Activated CD4-positive, alpha-beta memory T cell treated with anti-CD3 and anti-CD28 coated beads for 36 hours (primary cell): ENCODE results near the gene RAD54L. TPM values are rescaled to one million over a fixed set of nuclear protein-coding genes. Genes with fewer than 3 reads are reported as not detected.
"Not testable (repeated sequence)": the region's sequence is repeated elsewhere in the genome, so short reads cannot be mapped to it uniquely, and the experiment has no call there.

Experiments
- CTCF ChIA-PET: fragments of 350-600 bp; sonication (Branson Sonifier 250); formaldehyde crosslinking; loops from one replicate; lab custom pipeline; 2021; ENCODE audit warnings: antibody characterized with exemption, inconsistent platforms; lab: Charles Lee
- POLR2A ChIA-PET: fragments of 350-600 bp; sonication (Branson Sonifier 250); formaldehyde crosslinking; loops from one replicate; lab custom pipeline; 2021; ENCODE audit warnings: antibody characterized with exemption; lab: Charles Lee
- DNase-seq: peaks from one replicate; pipeline ENCODE4 v3.0.0-alpha.2; 2020
- H3K27ac Mint-ChIP-seq: one replicate; pipeline ENCODE4 v1.8.0; 2021; ENCODE audit warnings: mixed read lengths
- H3K27me3 Mint-ChIP-seq: one replicate; pipeline ENCODE4 v1.8.0; 2021; ENCODE audit warnings: mixed read lengths
- H3K36me3 Mint-ChIP-seq: one replicate; pipeline ENCODE4 v1.8.0; 2021; ENCODE audit warnings: mixed read lengths
- H3K4me1 Mint-ChIP-seq: one replicate; pipeline ENCODE4 v1.8.0; 2021; ENCODE audit warnings: low read depth, mixed read lengths
- H3K4me3 Mint-ChIP-seq: one replicate; pipeline ENCODE4 v1.8.0; 2021; ENCODE audit warnings: mild to moderate bottlenecking, mixed read lengths
- H3K9me3 Mint-ChIP-seq: one replicate; pipeline ENCODE4 v1.8.0; 2021; ENCODE audit warnings: mixed read lengths
- intact Hi-C: fragments of 100-400 bp; cut with micrococcal nuclease; formaldehyde crosslinking; loops from one replicate; pipeline ENCODE4 v1.15.1; 2023
- total RNA-seq, 2 experiments: library from RNA; stranded (reverse); gene quantifications; one replicate each; pipeline ENCODE4 v1.2.3, GENCODE V29; 2021

RAD54L gene
- total RNA-seq, 2 experiments from 2014 or later = 64.9 to 65.0 TPM

GRCh38 chr1:46218443-46218842 lies 29.1 kb upstream of the RAD54L start:
- Mint-ChIP-seq H3K27me3 (no peaks in the 10 kb centered on the region), H3K9me3 (no peaks in the 10 kb centered on the region), H3K4me1 (no peaks in the 10 kb centered on the region), H3K27ac (no peak overlapping the region), H3K4me3 (no peak overlapping the region), H3K36me3 (no peaks in the 10 kb centered on the region)
- DNase-seq = no peak
- ChIA-PET POLR2A (no interaction called here), CTCF (interaction anchor here (0.9 to 1.0 kb wide), 2 partner anchors 16 to 23 kb away, joined by 3 read pairs; no protein-coding TSS in a partner anchor)
- intact Hi-C loops = no loop called here

GRCh38 chr1:46219551-46220520 lies 27.7 kb upstream of the RAD54L start:
- ChIA-PET POLR2A (no interaction called here), CTCF (interaction anchor here (0.7 to 1.4 kb wide), 4 partner anchors 18 to 46 kb away, joined by 3 read pairs; no protein-coding TSS in a partner anchor)
- intact Hi-C loops = no loop called here
- Mint-ChIP-seq H3K27ac (no peak overlapping the region), H3K4me3 (no peak overlapping the region), H3K36me3 (no peaks in the 10 kb centered on the region), H3K27me3 (no peaks in the 10 kb centered on the region), H3K9me3 (no peaks in the 10 kb centered on the region), H3K4me1 (no peaks in the 10 kb centered on the region)
- DNase-seq = no peak

- intact Hi-C loops = no loop called here
- Mint-ChIP-seq H3K9me3 (no peaks in the 10 kb centered on the region), H3K4me1 (no peaks in the 10 kb centered on the region), H3K27ac (no peak overlapping the region), H3K27me3 (no peaks in the 10 kb centered on the region), H3K4me3 (no peak overlapping the region), H3K36me3 (no peaks in the 10 kb centered on the region)
- no peak for DNase-seq
- ChIA-PET CTCF (interaction anchor here (0.7 to 1.7 kb wide), 4 partner anchors 24 to 47 kb away, joined by 3 to 4 read pairs (median 3); no protein-coding TSS in a partner anchor), POLR2A (no interaction called here)
Measured at GRCh38 chr1:46220808-46221207, 26.8 kb upstream of the RAD54L start.

GRCh38 chr1:46221749-46222148 lies 25.8 kb upstream of the RAD54L start:
- CTCF ChIA-PET = interaction anchor here (0.8 to 2.9 kb wide), 5 partner anchors 17 to 181 kb away, joined by 3 to 20 read pairs (median 3); partner anchors contain the start of gene POMGNT1
- POLR2A ChIA-PET = no interaction called here
- no peaks in the 10 kb centered on the region for H3K9me3 Mint-ChIP-seq
- H3K4me1 Mint-ChIP-seq = no peaks in the 10 kb centered on the region
- no peak overlapping the region for H3K4me3 Mint-ChIP-seq
- DNase-seq = no peak
- intact Hi-C loops = loop anchor here (2.0 kb wide), 1 partner anchor 37 kb away; no protein-coding TSS in a partner anchor
- no peaks in the 10 kb centered on the region for H3K36me3 Mint-ChIP-seq
- no peak overlapping the region for H3K27ac Mint-ChIP-seq
- no peaks in the 10 kb centered on the region for H3K27me3 Mint-ChIP-seq

- H3K27ac Mint-ChIP-seq, H3K27me3 Mint-ChIP-seq, H3K4me3 Mint-ChIP-seq, H3K4me1 Mint-ChIP-seq, POLR2A ChIA-PET, DNase-seq, H3K36me3 Mint-ChIP-seq, H3K9me3 Mint-ChIP-seq: not testable (repeated sequence)
- intact Hi-C loops = loop anchor here (1.0 to 2.0 kb wide), 5 partner anchors 25 to 186 kb away; partner anchors contain the start of gene POMGNT1
- CTCF ChIA-PET = interaction anchor here (0.7 to 3.3 kb wide), 44 partner anchors 8 to 1130 kb away, joined by 3 to 71 read pairs (median 4); partner anchors contain the start of genes LRRC41, LURAP1, NSUN4 and PIK3R3
Measured at GRCh38 chr1:46223055-46223454, 24.5 kb upstream of the RAD54L start.

- H3K9me3 Mint-ChIP-seq = no peaks in the 10 kb centered on the region
- no peak overlapping the region for H3K27ac Mint-ChIP-seq
- no peaks in the 10 kb centered on the region for H3K27me3 Mint-ChIP-seq
- DNase-seq = peak; percentile 76
- POLR2A ChIA-PET = interaction anchor here (0.6 to 1.1 kb wide), 2 partner anchors 24 to 159 kb away, joined by 3 read pairs; no protein-coding TSS in a partner anchor
- H3K4me1 Mint-ChIP-seq = peaks cover 1% of the 10 kb centered on the region
- CTCF ChIA-PET = interaction anchor here (0.6 to 3.3 kb wide), 54 partner anchors 8 to 1130 kb away, joined by 3 to 71 read pairs (median 4); partner anchors contain the start of genes GPBP1L1, LRRC41, LURAP1 and NSUN4
- H3K36me3 Mint-ChIP-seq = no peaks in the 10 kb centered on the region
- H3K4me3 Mint-ChIP-seq = no peak overlapping the region
- intact Hi-C loops = loop anchor here (1.0 to 2.0 kb wide), 5 partner anchors 25 to 186 kb away; partner anchors contain the start of gene POMGNT1
Measured at GRCh38 chr1:46223472-46223943, 24.1 kb upstream of the RAD54L start.

- peaks cover 3% of the 10 kb centered on the region for H3K4me1 Mint-ChIP-seq
- H3K36me3 Mint-ChIP-seq = no peaks in the 10 kb centered on the region
- ChIA-PET POLR2A (interaction anchor here (1.1 kb wide), 1 partner anchor 27 kb away, joined by 3 read pairs; the partner anchor contains the start of gene POMGNT1), CTCF (interaction anchor here (0.6 to 3.3 kb wide), 8 partner anchors 21 to 581 kb away, joined by 3 to 71 read pairs (median 13); partner anchors contain the start of genes LURAP1 and RAD54L)
- H3K27ac Mint-ChIP-seq = no peak overlapping the region
- intact Hi-C loops = no loop called here
- no peak overlapping the region for H3K4me3 Mint-ChIP-seq
- DNase-seq = no peak
- H3K27me3 Mint-ChIP-seq = no peaks in the 10 kb centered on the region
- no peaks in the 10 kb centered on the region for H3K9me3 Mint-ChIP-seq
Measured at GRCh38 chr1:46224966-46225365, 22.6 kb upstream of the RAD54L start.

GRCh38 chr1:46231231-46231630 lies 16.3 kb upstream of the RAD54L start:
- H3K9me3 Mint-ChIP-seq, H3K27ac Mint-ChIP-seq, DNase-seq, POLR2A ChIA-PET, H3K27me3 Mint-ChIP-seq, H3K36me3 Mint-ChIP-seq, H3K4me3 Mint-ChIP-seq, intact Hi-C loops, H3K4me1 Mint-ChIP-seq: not testable (repeated sequence)
- CTCF ChIA-PET = interaction anchor here (0.6 to 4.8 kb wide), 2 partner anchors 8 to 310 kb away, joined by 3 to 40 read pairs; no protein-coding TSS in a partner anchor

- Mint-ChIP-seq H3K4me1 (no peaks in the 10 kb centered on the region), H3K27ac (no peak overlapping the region)
- intact Hi-C loops = no loop called here
Measured at GRCh38 chr1:46236882-46237281, 10.7 kb upstream of the RAD54L start.

GRCh38 chr1:46238865-46239264 lies 8.7 kb upstream of the RAD54L start:
- intact Hi-C loops, H3K4me3 Mint-ChIP-seq, POLR2A ChIA-PET, H3K36me3 Mint-ChIP-seq, H3K27me3 Mint-ChIP-seq, H3K27ac Mint-ChIP-seq, H3K4me1 Mint-ChIP-seq, DNase-seq, H3K9me3 Mint-ChIP-seq: not testable (repeated sequence)
- CTCF ChIA-PET = interaction anchor here (0.5 to 1.2 kb wide), 2 partner anchors 15 to 17 kb away, joined by 3 read pairs; no protein-coding TSS in a partner anchor

More at GRCh38 chr1:46236882-46237281, 10.7 kb upstream of the RAD54L start:
- POLR2A ChIA-PET = no interaction called here
- no peak for DNase-seq
- Mint-ChIP-seq H3K9me3 (peaks cover 9% of the 10 kb centered on the region), H3K27me3 (no peaks in the 10 kb centered on the region), H3K4me3 (no peak overlapping the region), H3K36me3 (no peaks in the 10 kb centered on the region)
- CTCF ChIA-PET = interaction anchor here (1.0 kb wide), 1 partner anchor 13 kb away, joined by 3 read pairs; no protein-coding TSS in a partner anchor

- intact Hi-C loops = not testable (repeated sequence)
Measured at GRCh38 chr1:46241733-46242132, 5.8 kb upstream of the RAD54L start.

More at GRCh38 chr1:46241733-46242132, 5.8 kb upstream of the RAD54L start:
- H3K4me1 Mint-ChIP-seq, H3K4me3 Mint-ChIP-seq, H3K9me3 Mint-ChIP-seq, POLR2A ChIA-PET, H3K27ac Mint-ChIP-seq, H3K27me3 Mint-ChIP-seq, DNase-seq, CTCF ChIA-PET, H3K36me3 Mint-ChIP-seq: not testable (repeated sequence)
